Measurements from ENCODE around the gene THSD7A. TPM values are rescaled to one million over a fixed set of nuclear protein-coding genes. Genes with fewer than 3 reads are reported as not detected.
"Not testable (repeated sequence)": the region's sequence is repeated elsewhere in the genome, so short reads cannot be mapped to it uniquely, and the experiment has no call there.

Gene THSD7A
- polyA plus RNA-seq, 3 donors = 78.5 to 89.8 (median 85.2) TPM

DNA sequence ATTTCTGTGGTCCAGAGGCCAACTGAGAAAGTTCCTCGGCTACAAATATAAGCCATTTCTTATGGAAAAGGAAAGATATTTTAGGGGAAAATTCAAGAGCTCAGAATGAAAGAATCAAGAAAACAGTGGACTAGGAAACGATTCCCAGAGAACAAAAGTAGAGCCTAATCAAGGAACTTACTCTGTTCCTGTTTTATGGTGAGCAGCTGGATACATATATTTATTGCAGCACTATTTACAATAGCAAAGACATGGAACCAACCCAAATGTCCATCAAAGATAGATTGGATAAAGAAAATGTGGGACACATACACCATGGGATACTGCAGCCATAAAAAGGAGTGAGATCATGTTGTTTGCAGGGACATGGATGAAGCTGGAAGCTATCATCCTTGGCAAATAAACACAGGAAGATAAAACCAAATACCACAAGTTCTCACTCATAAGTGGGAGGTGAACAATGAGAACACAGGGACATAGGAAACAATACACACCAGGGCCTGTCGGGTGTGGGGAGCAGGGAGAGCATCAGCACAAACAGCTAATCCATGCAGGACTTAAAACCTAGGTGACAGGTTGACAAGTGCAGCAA is 298.7 kb downstream of the THSD7A start:
- no peak for DNase-seq (ENCODE audit: low read depth in 3 of 3, low spot score in 2 of 3)

DNA sequence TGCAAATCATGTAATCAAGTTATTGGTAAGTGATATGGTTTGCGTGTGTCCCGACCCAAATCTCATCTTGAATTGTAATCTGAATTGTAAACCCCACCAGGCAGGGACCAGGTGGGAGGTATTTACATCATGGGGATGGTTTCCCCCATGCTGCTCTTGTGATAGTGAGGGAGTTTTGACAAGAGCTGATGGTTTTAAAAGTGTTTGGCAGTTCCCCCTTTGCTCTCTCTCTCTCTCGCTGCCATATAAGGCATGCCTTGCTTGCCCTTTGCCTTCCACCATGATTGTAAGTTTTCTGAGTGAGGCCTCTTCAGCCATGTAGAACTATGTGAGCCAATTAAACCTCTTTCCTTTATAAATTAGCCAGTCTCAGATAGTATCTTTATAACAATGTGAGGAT is 302.6 kb downstream of the THSD7A start:
- no peak for DNase-seq (ENCODE audit: low read depth in 3 of 3, low spot score in 2 of 3)

DNA sequence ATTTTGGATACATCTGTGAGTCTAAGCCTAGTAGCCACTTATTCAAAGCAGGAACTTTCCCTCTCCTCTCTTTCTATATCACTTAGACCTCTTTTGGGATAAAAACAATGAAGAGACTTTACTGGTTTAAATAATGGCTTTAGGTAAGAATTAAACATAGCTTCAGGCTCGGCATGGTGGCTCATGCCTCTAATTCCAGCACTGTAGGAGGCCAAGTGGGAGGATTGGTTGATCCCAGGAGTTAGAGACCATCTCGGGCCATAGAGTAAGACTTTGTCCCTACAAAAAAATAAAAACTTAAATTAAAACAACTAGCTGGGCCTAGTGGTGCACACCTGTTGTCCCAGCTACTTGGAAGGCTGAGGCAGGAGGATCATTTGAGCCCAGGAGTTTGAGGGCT is 304.3 kb downstream of the THSD7A start:
- DNase-seq (ENCODE audit: low read depth in 3 of 3, low spot score in 2 of 3) = no peak

DNA sequence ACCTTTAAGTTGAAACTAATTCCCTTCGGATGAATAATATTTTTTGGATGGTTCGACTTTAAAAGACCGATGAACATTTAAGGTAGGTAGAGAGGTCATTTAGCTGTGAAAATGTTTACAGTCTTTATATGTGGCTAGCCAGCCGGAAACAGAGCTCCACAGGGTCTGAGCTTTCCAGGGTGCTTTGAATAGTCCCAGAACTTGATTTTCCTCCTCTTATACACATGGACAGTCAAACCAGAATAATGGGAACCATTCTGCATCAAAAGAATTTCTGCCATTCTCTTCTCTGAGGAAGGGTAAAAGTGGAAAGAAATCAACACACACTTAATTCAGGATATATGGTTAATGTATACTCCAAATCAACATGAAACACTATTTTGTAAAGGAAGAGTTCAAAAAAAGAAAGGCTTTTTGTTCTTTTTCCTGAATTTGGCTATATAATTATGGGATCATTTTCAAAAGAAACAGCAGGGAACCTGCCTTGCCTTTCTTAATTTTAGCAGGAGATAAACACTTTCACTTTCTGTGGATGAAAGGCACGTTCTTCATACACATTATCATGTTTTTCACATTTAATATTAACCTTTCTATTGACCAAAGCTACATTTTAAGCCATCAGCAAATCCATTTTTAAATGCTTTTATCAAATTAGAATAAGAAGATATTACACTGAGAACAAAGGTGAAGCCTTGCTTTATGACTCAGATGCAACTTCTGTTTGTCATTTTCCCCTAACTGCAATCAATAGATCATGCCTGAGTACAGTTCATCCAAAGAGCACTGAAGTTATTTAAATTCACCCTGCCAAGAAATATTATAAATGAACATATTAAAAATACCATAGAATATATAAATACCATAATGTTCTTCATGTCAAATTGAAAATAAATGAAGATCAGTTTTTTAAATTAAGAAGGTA is 307.3 kb downstream of the THSD7A start:
- DNase-seq (ENCODE audit: low read depth in 3 of 3, low spot score in 2 of 3) = peak in 1 of 3 donors; percentile 2

DNA sequence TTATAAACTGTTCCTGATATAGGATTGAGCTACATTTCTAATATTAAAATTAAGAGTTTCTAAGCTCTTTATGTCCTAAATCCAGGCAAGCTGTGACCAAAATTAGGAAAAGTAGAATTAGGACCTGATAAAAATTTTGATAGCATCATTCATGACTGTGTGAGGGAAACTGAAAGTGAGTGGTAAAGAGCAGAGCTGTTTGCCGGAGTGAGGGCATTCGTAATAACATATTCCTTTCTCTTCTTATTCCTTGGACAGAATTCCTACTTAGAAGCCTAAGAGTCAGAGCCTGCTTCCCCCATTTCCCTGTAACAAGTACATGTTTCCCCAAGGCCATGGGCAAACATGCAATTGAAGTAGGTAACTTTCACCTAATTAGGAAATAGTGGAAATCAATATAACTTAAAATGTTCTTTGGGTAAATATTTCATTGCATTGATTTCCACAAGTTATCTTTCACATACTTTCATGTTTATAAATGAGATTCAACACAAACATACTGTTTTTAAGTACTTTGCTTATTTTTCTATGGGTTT is 310.0 kb downstream of the THSD7A start:
- not testable (repeated sequence) for DNase-seq (ENCODE audit: low read depth in 3 of 3, low spot score in 2 of 3)

DNA sequence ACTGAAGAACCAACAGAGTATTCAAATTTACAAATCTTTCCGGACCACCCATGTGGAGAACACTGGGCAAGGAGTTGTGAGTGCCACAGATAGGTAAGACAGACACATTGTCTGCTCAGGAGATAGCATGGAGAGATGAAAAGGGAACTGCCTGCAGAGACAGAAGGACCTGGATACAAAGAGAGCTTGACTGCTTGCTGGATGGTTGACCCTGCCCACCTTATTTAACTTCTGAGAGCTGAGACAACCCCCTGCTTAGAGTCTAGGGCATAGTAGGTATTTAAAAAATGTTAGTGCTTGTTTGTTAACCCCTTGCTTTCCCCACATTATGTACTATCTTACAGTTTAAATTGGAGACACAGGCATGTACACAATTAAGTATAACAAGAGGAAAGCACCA is 314.1 kb downstream of the THSD7A start:
- DNase-seq (ENCODE audit: low read depth in 3 of 3, low spot score in 2 of 3) = no peak

DNA sequence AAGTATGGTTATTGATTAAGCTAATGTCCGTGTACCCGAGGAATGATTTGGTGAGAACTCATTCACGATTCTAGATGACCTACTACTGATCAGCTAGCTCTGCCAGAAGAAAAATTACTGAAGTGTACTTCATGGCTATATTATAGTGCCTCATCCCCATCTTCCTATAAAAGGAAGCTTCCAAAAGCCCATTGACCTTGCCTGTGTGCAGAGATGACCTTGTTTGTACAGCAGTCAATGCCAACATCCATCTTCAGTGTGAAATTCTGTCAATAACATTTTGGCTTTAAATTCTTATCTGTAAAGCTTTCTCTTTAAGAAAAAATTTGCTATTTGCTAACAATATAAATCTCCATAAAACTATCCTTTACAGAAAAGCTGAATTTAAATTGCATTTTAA is 315.7 kb downstream of the THSD7A start:
- no peak for DNase-seq (ENCODE audit: low read depth in 3 of 3, low spot score in 2 of 3)

DNA sequence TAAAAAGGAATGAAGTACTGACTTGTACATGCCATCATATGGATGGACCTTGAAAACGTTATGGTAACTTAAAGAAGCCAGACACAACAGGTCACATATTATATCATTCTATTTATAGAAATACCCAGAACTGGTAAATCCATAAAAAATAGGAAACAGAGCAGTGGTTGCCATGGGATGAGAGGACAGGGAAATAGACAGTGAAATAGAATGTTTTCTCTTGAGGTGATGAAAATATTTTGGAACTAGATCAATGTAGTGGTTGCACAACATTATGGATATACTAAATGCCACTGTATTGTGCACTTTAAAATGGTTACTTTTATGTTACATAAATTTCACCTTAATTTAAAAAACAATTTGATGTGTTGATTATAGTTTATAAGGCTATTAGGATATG is 318.5 kb downstream of the THSD7A start:
- DNase-seq (ENCODE audit: low read depth in 3 of 3, low spot score in 2 of 3) = no peak

DNA sequence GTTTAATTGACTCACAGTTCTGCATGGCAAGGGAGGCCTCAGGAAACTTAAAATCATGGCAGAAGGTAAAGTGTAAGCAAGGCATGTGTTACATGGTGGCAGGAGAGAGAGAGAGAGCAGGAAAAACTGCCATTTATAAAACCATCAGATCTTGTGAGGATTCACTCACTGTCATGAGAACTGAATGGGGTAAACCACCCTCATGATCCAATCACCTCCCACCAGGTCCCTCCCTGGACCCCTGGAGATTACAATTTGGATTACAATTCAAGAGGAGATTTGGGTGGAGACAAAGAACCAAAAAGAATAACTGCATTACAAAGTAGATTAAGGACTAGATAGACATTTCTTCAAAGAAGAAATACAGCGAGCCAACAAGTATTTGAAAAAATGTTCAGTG is 324.1 kb downstream of the THSD7A start:
- no peak for DNase-seq (ENCODE audit: low read depth in 3 of 3, low spot score in 2 of 3)

DNA sequence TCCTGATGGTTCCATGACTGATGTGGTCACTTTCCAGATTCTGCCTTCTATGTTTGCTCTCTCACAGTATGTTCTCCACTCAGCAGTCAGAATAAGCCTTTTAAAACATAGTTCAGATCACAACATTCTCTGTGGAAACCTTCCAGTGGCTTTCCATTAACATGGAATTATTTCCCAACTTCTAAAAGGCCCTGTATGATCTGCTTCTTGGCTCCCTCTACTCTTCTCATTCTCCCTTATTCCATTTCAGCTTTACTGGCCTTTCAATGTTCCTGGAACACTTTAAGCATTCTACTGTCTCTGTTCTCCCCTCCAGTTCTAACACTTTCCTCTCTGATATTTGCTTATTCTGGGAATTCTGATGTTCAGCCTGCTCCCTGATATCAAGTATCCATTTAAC is 325.6 kb downstream of the THSD7A start:
- DNase-seq (ENCODE audit: low read depth in 3 of 3, low spot score in 2 of 3) = no peak

DNA sequence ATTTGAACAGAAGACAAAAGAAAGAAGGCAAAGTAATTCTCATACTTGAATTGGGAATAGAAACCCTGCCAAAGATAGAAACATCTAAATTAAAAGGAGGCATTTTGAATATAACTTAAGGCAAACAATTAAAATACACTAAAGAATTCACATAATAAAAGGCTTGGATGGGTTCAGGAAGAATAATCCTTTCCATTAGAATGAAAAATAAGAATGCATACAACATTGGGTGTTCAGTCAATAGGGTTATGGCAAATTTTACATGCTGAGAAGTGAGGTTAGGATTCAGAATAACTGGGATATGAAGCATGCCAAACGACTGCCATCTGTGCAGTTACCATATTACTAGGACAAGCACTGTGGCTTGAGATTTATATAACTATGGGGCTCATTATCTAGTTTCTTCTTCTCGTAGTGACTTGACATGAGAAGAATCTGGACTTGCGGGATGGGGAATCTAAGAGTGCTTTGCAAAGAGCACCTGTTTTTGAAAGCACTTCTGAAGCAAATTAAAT is 326.5 kb downstream of the THSD7A start:
- no peak for DNase-seq (ENCODE audit: low read depth in 3 of 3, low spot score in 2 of 3)

DNA sequence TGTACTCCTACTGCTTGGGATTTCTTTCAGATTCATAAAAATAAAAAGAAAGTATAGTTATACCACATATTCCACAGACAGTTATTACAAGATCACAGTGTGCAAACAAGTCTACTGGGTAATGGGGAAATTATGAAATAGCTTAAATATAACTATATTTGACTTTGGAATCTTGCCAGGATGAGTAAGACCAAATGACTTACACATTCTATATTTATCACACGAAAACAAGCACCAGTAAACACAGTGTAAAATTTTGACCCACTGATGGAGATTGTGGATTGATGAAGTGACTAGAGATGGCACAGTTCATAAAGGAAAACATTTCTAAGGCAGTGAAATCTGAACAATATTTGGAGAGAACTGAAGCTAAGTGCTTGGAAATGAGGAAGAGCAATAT is 339.7 kb downstream of the THSD7A start:
- DNase-seq (ENCODE audit: low read depth in 3 of 3, low spot score in 2 of 3) = no peak

DNA sequence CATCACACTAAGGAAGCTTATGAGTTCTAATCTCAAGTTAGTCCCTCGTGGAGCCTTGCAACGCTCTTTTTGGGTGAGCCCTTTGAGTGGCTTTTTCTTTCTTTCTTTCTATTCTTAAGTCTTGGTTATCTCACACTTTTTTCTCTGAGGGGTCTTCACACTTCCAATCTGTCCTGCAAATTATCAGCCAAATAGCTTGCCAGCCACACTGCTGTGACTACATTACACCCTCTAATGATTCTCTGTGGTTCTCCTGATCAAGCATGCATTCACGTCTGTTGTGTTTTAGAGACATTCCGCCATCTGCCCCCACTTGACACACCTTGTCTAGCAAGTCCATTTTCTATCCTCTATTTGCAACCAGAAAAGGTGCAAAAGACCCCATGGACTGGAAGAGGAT is 340.2 kb downstream of the THSD7A start:
- no peak for DNase-seq (ENCODE audit: low read depth in 3 of 3, low spot score in 2 of 3)

DNA sequence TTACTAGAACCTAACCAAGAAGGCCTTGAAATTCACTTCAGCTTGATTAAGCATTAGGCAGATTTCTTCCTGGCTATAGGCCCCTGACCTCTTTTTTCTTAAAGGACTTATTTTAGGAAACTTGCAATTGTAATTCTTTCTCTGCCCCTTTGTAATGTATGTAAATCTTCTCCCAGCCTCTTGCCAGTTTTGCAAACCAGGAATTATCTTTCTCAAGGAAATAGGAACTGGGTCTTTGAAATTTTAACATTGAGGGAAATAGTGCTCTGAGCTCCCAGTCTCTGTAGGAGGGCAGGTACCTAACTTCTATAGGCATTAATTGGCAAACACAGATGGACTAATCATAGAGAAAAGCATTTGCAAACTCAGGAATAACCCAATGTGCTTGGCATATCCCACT is 342.7 kb downstream of the THSD7A start:
- no peak for DNase-seq (ENCODE audit: low read depth in 3 of 3, low spot score in 2 of 3)

DNA sequence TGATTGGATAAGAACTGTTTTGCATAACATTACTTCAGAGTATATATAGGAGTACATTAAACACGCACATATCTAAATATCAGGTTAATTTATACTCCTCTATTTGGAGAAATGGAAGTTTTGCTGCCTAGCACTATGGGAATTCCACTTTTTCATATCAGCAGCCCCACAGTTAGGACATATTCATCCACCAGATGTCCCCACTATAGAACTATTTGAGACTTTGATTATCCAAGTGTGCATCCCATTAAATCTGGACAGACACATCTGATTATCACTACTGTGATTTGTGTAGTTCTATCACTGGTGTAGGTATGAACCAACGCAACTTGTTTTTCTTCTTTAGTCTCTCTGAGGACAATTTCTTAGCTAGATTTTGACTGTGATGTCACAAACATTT is 345.7 kb downstream of the THSD7A start:
- no peak for DNase-seq (ENCODE audit: low read depth in 3 of 3, low spot score in 2 of 3)

DNA sequence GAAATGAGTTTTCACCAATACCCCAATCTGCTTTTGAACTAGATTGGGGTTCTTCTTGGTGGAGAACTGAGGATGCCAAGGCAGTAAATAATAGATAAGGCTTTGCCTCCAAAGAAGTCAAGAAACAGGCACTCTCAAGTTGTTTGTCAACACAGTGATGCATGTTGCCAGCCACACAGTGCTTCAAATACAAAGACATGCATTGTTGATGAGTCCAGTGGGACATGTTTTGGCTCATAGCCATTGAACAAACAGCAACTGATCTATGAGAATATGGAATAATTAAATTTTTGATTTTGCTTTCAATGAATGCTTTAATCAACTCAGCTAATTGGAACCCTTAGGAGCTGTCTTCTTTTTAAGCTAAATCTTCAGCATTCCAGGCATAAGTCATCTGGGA is 346.4 kb downstream of the THSD7A start:
- no peak for DNase-seq (ENCODE audit: low read depth in 3 of 3, low spot score in 2 of 3)

DNA sequence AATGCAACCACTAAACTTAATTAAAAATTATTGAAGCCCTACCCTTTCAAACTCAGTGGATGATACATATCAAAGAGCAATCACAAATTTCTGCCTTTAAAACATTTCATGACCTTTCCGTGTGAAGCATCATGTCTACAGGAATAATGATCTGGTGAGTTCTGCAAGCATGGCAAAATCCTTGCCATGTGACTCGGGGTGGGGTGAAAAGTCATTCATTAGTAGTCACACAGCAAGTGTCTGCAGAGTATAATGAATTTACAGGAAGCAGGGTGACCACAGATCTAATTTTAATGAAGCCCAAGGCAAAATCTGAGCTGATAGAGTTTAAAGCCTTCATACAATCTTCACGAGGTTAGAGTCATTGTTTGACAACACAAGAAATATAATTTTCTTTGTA is 351.9 kb downstream of the THSD7A start:
- DNase-seq (ENCODE audit: low read depth in 3 of 3, low spot score in 2 of 3) = no peak

DNA sequence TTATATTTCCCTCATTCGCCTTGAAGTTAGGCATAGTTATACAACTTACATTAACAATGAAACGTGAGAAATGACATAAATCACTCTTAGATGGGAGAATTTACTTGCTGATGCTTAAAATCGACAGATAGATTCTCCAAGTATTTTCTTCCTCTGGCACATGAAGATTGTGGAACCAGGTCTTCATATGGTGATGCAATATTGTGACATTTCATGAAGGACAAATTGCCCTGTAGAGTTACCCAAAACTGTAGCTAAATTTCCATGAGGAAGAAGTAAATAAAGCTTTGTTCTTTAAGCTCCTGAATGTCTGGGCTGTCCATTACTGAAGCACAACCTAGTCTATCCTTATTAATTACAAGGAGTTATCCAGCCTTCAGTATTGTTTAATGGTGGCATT is 353.1 kb downstream of the THSD7A start:
- DNase-seq (ENCODE audit: low read depth in 3 of 3, low spot score in 2 of 3) = no peak

DNA sequence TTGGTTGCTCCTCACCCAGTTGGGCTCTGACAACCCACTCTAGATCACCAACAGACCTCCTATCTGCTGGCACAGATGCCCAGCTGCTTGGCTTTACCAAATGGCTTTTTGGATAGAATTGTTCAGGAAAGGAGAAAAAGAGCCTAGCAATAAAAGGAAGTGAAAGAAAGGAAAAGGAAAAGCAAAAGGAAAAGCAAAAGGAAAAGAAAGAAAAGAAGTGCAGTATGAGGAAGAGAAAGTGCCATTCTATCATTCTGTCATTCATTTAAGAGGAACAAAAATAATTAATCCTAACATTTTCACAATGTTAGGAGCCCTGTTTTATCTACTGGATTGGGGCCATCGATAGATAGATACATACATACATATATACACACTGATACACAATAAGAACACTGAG is 353.6 kb downstream of the THSD7A start:
- no peak for DNase-seq (ENCODE audit: low read depth in 3 of 3, low spot score in 2 of 3)

DNA sequence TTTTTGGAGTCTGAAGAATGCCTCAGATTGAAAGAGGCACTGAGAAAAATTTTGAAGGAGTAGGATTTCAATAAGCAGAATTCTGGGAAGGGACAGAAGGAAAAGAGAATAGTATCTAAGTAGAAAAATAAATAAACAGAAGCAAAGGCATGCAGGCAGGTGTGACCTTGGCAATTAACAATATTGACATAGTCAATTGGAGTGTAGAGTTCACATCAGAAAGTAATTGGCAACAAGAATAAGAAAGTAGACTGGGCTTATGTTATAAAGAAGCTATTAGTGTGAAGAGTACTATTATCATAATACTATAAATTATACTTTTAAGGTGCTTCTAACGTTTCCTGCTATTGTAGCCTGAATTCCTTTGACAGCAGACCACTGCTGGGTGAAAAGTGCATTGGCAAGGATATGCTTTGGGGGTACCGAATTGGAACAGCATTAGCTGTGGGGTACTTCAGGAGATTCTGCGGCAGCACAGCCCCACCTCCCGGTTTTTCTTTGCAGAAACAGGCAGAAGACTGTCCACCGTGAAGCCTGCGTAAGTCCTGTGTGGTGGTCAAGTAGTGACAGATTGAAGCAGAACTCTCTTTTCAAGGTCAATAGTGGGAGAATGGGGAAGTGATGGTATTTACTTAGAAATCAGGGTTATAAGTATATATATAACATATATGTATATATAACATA is 357.0 kb downstream of the THSD7A start:
- DNase-seq (ENCODE audit: low read depth in 3 of 3, low spot score in 2 of 3) = no peak

DNA sequence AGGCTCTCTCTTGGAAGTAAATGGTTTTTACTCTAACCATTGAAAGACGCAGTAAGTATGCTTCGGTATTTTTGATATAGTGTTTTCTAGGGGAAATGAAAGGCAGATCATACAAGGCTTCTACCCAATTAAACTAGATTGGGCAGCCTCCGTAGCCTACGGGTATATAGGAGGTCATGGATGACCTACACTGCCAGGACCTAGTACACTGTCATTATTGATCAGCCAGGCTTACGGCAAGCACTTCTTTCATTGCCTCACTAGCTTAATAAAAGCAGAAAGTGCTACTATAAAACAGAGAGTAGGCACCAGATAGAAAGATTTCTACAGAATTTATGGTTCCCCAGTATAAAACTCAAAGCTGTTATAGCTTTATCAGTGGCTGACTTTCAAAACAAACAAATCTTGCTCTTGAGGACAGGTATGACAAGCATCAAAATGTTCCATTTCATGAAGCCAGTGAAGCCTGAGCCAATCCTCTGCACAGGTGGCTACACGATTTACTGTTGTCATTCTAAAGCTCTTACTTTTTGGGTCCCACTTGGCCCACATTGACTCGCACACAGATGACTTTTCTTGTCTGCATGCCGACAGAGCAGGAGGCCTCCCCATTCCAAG is 358.1 kb downstream of the THSD7A start:
- no peak for DNase-seq (ENCODE audit: low read depth in 3 of 3, low spot score in 2 of 3)
